DND-41 (cell line): Measurements from ENCODE around the gene ETV5.
A peak's percentile ranks its signal among the peaks of the same experiment; 100 is the strongest.

ENCODE experiments used
- ATAC-seq: fragments of 200-7000 bp; cut with Tn5 transposase; 3 replicates; pipeline ENCODE4 v1.9.1; 2021; ENCODE audit warnings: low read depth; ENCODE audit not compliant: insufficient read depth
- DNase-seq: peaks from one replicate; pipeline ENCODE4 v3.0.0-alpha.2; 2020
- H2AFZ ChIP-seq: 2 replicates; pipeline ENCODE4 v1.6.0; 2012; ENCODE audit warnings: low read depth, low read length
- H3K27ac ChIP-seq: 2 replicates; pipeline ENCODE4 v1.5.1; 2012; ENCODE audit warnings: low read length, inconsistent platforms
- H3K27me3 ChIP-seq: fragments of 200-600 bp; sonication (generic); 2 replicates; pipeline ENCODE4 v1.6.0; 2012; ENCODE audit warnings: low read length, mild to moderate bottlenecking, inconsistent platforms; ENCODE audit not compliant: insufficient read depth, poor library complexity
- H3K36me3 ChIP-seq: 2 replicates; pipeline ENCODE4 v1.5.1; 2012; ENCODE audit warnings: low read length, inconsistent platforms; ENCODE audit not compliant: insufficient read depth
- H3K4me1 ChIP-seq: 2 replicates; pipeline ENCODE4 v1.5.1; 2012; ENCODE audit warnings: mild to moderate bottlenecking, low read length; ENCODE audit not compliant: insufficient read depth
- H3K4me2 ChIP-seq: 2 replicates; pipeline ENCODE4 v1.6.0; 2012; ENCODE audit warnings: mild to moderate bottlenecking, moderate library complexity, low read length, inconsistent platforms; ENCODE audit not compliant: insufficient read depth
- H3K4me3 ChIP-seq, 2 experiments: fragments of 200-600 bp in 1 of 2; shearing (Covaris generic) in 1 of 2; 2 replicates each; pipeline ENCODE4 v1.5.1; 2012 to 2016; ENCODE audit warnings: inconsistent platforms in 2 of 2, low read length in 2 of 2, mild to moderate bottlenecking in 2 of 2, low read depth in 1 of 2, moderate library complexity in 1 of 2
- H3K79me2 ChIP-seq: 2 replicates; pipeline ENCODE4 v1.6.0; 2012; ENCODE audit warnings: low read length, inconsistent platforms; ENCODE audit not compliant: insufficient read depth
- H3K9ac ChIP-seq: 2 replicates; pipeline ENCODE4 v1.6.0; 2012; ENCODE audit warnings: low read depth, mild to moderate bottlenecking, inconsistent platforms, low read length, moderate library complexity
- H3K9me3 ChIP-seq: 2 replicates; pipeline ENCODE4 v1.5.1; 2012; ENCODE audit warnings: low read length, moderate library complexity, mild to moderate bottlenecking, inconsistent platforms; ENCODE audit not compliant: insufficient read depth, severe bottlenecking
- H4K20me1 ChIP-seq: 2 replicates; pipeline ENCODE4 v1.6.0; 2012; ENCODE audit warnings: low read length; ENCODE audit not compliant: insufficient read depth
- CTCF ChIP-seq: IDR thresholded peaks from 2 replicates; pipeline ENCODE4 v1.5.1; 2012; ENCODE audit warnings: borderline replicate concordance, low read length, moderate library complexity, mild to moderate bottlenecking; ENCODE audit not compliant: poor library complexity, severe bottlenecking; ENCODE audit errors: extremely low read depth
- EZH2 ChIP-seq: IDR thresholded peaks from 3 replicates; pipeline ENCODE4 v1.6.1; 2012; ENCODE audit warnings: borderline replicate concordance, low read depth, mild to moderate bottlenecking, moderate library complexity, low read length, inconsistent platforms; ENCODE audit not compliant: severe bottlenecking

ETV5 gene

GRCh38 chr3:186108106-186108940, 566 bp downstream of the ETV5 start:
- Histone ChIP-seq H3K4me3 (peak overlapping the region; percentile 64 to 83), H3K79me2 (peaks cover 30% of the 10 kb centered on the region), H3K9ac (peak overlapping the region; percentile 83), H3K9me3 (no peaks in the 10 kb centered on the region), H3K27me3 (peaks cover 5% of the 10 kb centered on the region), H3K4me2 (peak overlapping the region; percentile 61), H3K27ac (peak overlapping the region; percentile 90), H4K20me1 (peaks cover 2% of the 10 kb centered on the region; the same call in 1 of the 2 replicates), H3K36me3 (no peaks in the 10 kb centered on the region; the same call in 1 of the 2 replicates), H2AFZ (peak overlapping the region; percentile 72), H3K4me1 (peaks cover 22% of the 10 kb centered on the region)
- peak; percentile 75 for DNase-seq
- peak; percentile 40 for ATAC-seq
- TF ChIP-seq EZH2 = no peak
- TF ChIP-seq CTCF = no peak

- Histone ChIP-seq H3K4me1 (peaks cover 22% of the 10 kb centered on the region), H3K4me2 (peak overlapping the region; percentile 61), H3K9ac (peak overlapping the region; percentile 83), H3K27ac (peak overlapping the region; percentile 90), H3K36me3 (no peaks in the 10 kb centered on the region; the same call in 1 of the 2 replicates), H3K27me3 (peaks cover 5% of the 10 kb centered on the region), H3K79me2 (peaks cover 30% of the 10 kb centered on the region), H2AFZ (peak overlapping the region; percentile 72; the same call in 1 of the 2 replicates), H3K4me3 (peak overlapping the region; percentile 64 to 83), H4K20me1 (peaks cover 2% of the 10 kb centered on the region; the same call in 1 of the 2 replicates), H3K9me3 (no peaks in the 10 kb centered on the region)
- ATAC-seq (peak; percentile 35), DNase-seq (peak; percentile 73)
- TF ChIP-seq CTCF (no peak), EZH2 (no peak)
These were observed 1.4 kb downstream of the ETV5 start for GRCh38 chr3:186107215-186108105.

- Histone ChIP-seq H2AFZ (no peak overlapping the region), H3K27me3 (no peaks in the 10 kb centered on the region), H3K79me2 (peaks cover 30% of the 10 kb centered on the region), H3K9me3 (no peaks in the 10 kb centered on the region), H3K4me1 (peaks cover 20% of the 10 kb centered on the region), H3K4me2 (no peak overlapping the region), H3K27ac (no peak overlapping the region), H4K20me1 (peaks cover 2% of the 10 kb centered on the region; the same call in 1 of the 2 replicates), H3K9ac (no peak overlapping the region), H3K36me3 (peaks cover 2% of the 10 kb centered on the region; the same call in 1 of the 2 replicates), H3K4me3 (no peak overlapping the region)
- no peak for DNase-seq
- TF ChIP-seq EZH2 (no peak), CTCF (no peak)
- no peak for ATAC-seq
These were observed 3.3 kb downstream of the ETV5 start for GRCh38 chr3:186105543-186105942.
